H9 (cell line): ENCODE measurements around the gene TCN1. TPM values are rescaled to one million over a fixed set of nuclear protein-coding genes. Genes with fewer than 3 reads are reported as not detected.

Experiments used
- DNase-seq: peaks from one replicate; pipeline ENCODE4 v3.0.0-alpha.2; 2017
- H2AFZ ChIP-seq: one replicate; pipeline ENCODE4 v1.6.1; 2013; ENCODE audit warnings: mild to moderate bottlenecking, low read length, control low read depth, moderate library complexity
- H2AK5ac ChIP-seq: 2 replicates; pipeline ENCODE4 v1.6.1; 2013; ENCODE audit warnings: low read length, control low read depth, mixed read lengths; ENCODE audit not compliant: insufficient read length
- H2BK120ac ChIP-seq: one replicate; pipeline ENCODE4 v1.6.1; 2013; ENCODE audit warnings: low read depth, mild to moderate bottlenecking, low read length, control low read depth, inconsistent platforms; ENCODE audit not compliant: poor library complexity, severe bottlenecking
- H2BK12ac ChIP-seq: 2 replicates; pipeline ENCODE4 v1.6.1; 2013; ENCODE audit warnings: low read length, control low read depth, mixed read lengths, low read depth; ENCODE audit not compliant: insufficient read length
- H2BK15ac ChIP-seq: 2 replicates; pipeline ENCODE4 v1.6.1; 2013; ENCODE audit warnings: low read depth, low read length, control low read depth
- H2BK20ac ChIP-seq: one replicate; pipeline ENCODE4 v1.6.1; 2013; ENCODE audit warnings: low read depth, mild to moderate bottlenecking, low read length, control low read depth, inconsistent platforms; ENCODE audit not compliant: poor library complexity, severe bottlenecking
- H2BK5ac ChIP-seq: 2 replicates; pipeline ENCODE4 v1.6.1; 2013; ENCODE audit warnings: low read length, control low read depth, mixed read lengths; ENCODE audit not compliant: insufficient read length
- H3K14ac ChIP-seq: 2 replicates; pipeline ENCODE4 v1.6.1; 2013; ENCODE audit warnings: low read length, control low read depth; ENCODE audit not compliant: insufficient read depth
- H3K18ac ChIP-seq: 2 replicates; pipeline ENCODE4 v1.6.1; 2013; ENCODE audit warnings: low read depth, mild to moderate bottlenecking, mixed read lengths, low read length, control low read depth; ENCODE audit not compliant: insufficient read length
- H3K23ac ChIP-seq: 2 replicates; pipeline ENCODE4 v1.6.1; 2013; ENCODE audit warnings: low read length, control low read depth, mixed read lengths, low read depth; ENCODE audit not compliant: insufficient read length
- H3K23me2 ChIP-seq: 2 replicates; pipeline ENCODE4 v1.6.1; 2013; ENCODE audit warnings: low read depth, mild to moderate bottlenecking, mixed read lengths, low read length, control low read depth; ENCODE audit not compliant: insufficient read length, poor library complexity, severe bottlenecking
- H3K27ac ChIP-seq: 2 replicates; pipeline ENCODE4 v1.5.1; 2013; ENCODE audit warnings: low read length, control low read depth, mixed read lengths, low read depth; ENCODE audit not compliant: insufficient read length
- H3K27me3 ChIP-seq: 2 replicates; pipeline ENCODE4 v1.6.1; 2013; ENCODE audit warnings: low read length, control low read depth, inconsistent platforms; ENCODE audit not compliant: insufficient read depth
- H3K4ac ChIP-seq: 2 replicates; pipeline ENCODE4 v1.6.1; 2013; ENCODE audit warnings: low read depth, mild to moderate bottlenecking, control low read depth, inconsistent platforms, low read length, moderate library complexity
- H3K4me1 ChIP-seq: 2 replicates; pipeline ENCODE4 v1.6.1; 2013; ENCODE audit warnings: low read length, control low read depth, inconsistent platforms; ENCODE audit not compliant: insufficient read depth
- H3K4me2 ChIP-seq: 2 replicates; pipeline ENCODE4 v1.6.1; 2013; ENCODE audit warnings: low read length, control low read depth, mixed read lengths; ENCODE audit not compliant: insufficient read length, insufficient read depth
- H3K56ac ChIP-seq: 2 replicates; pipeline ENCODE4 v1.6.1; 2013; ENCODE audit warnings: low read depth, mild to moderate bottlenecking, mixed read lengths, low read length, control low read depth; ENCODE audit not compliant: insufficient read length
- H3K79me1 ChIP-seq: 2 replicates; pipeline ENCODE4 v1.6.1; 2013; ENCODE audit warnings: low read depth, mild to moderate bottlenecking, moderate library complexity, low read length, control low read depth, inconsistent platforms; ENCODE audit not compliant: insufficient read depth, poor library complexity, severe bottlenecking
- H3K79me2 ChIP-seq: 2 replicates; pipeline ENCODE4 v1.6.1; 2013; ENCODE audit warnings: low read length, control low read depth, inconsistent platforms; ENCODE audit not compliant: insufficient read depth
- H3K9ac ChIP-seq: 2 replicates; pipeline ENCODE4 v1.6.1; 2013; ENCODE audit warnings: low read length, control low read depth, mixed read lengths; ENCODE audit not compliant: insufficient read length; ENCODE audit errors: extremely low read depth
- H3K9me3 ChIP-seq: one replicate; pipeline ENCODE4 v1.6.1; 2013; ENCODE audit warnings: low read depth, low read length, inconsistent platforms; ENCODE audit not compliant: control insufficient read depth
- H3T11ph ChIP-seq: one replicate; pipeline ENCODE4 v1.6.1; 2013; ENCODE audit warnings: mild to moderate bottlenecking, low read length, control low read depth, inconsistent platforms
- H4K20me1 ChIP-seq: one replicate; pipeline ENCODE4 v1.6.1; 2013; ENCODE audit not compliant: control insufficient read depth, insufficient read length, insufficient read depth
- H4K5ac ChIP-seq: 2 replicates; pipeline ENCODE4 v1.6.1; 2013; ENCODE audit warnings: low read depth, mild to moderate bottlenecking, mixed read lengths, low read length, control low read depth; ENCODE audit not compliant: insufficient read length
- H4K8ac ChIP-seq: replicated peaks from 2 replicates; pipeline ENCODE4 v1.6.1; 2013; ENCODE audit warnings: low read length, control low read depth, mixed read lengths, low read depth; ENCODE audit not compliant: insufficient read length
- H4K91ac ChIP-seq: 2 replicates; pipeline ENCODE4 v1.6.1; 2013; ENCODE audit warnings: low read depth, mild to moderate bottlenecking, moderate library complexity, mixed read lengths, low read length, control low read depth; ENCODE audit not compliant: insufficient read length
- H3K27ac Mint-ChIP-seq, 3 experiments: 2 replicates in 2 of 3; 3 replicates in 1 of 3; pipeline ENCODE4 v1.8.0; 2020 to 2021; ENCODE audit warnings: mixed read lengths in 3 of 3, mild to moderate bottlenecking in 1 of 3, moderate library complexity in 1 of 3
- H3K27me3 Mint-ChIP-seq: 2 replicates; pipeline ENCODE4 v1.8.0; 2021; ENCODE audit warnings: low read depth, mild to moderate bottlenecking, moderate library complexity, mixed read lengths
- H3K36me3 Mint-ChIP-seq, 3 experiments: 2 replicates in 2 of 3; 3 replicates in 1 of 3; pipeline ENCODE4 v1.8.0; 2020 to 2021; ENCODE audit warnings: low read depth in 3 of 3, mixed read lengths in 3 of 3; ENCODE audit not compliant: insufficient read depth in 1 of 3
- H3K4me1 Mint-ChIP-seq, 2 experiments: 2 replicates each; pipeline ENCODE4 v1.8.0; 2020; ENCODE audit warnings: mixed read lengths in 2 of 2
- H3K4me3 Mint-ChIP-seq, 2 experiments: 2 replicates in 1 of 2; 3 replicates in 1 of 2; pipeline ENCODE4 v1.8.0; 2020 to 2021; ENCODE audit warnings: mild to moderate bottlenecking in 2 of 2, mixed read lengths in 2 of 2, moderate library complexity in 1 of 2
- H3K9me3 Mint-ChIP-seq, 2 experiments: 2 replicates in 1 of 2; 3 replicates in 1 of 2; pipeline ENCODE4 v1.8.0; 2020; ENCODE audit warnings: mild to moderate bottlenecking in 2 of 2, mixed read lengths in 2 of 2, moderate library complexity in 1 of 2
- WGBS: extraction: QIAGEN DNeasy Blood & Tissue Kit; methylation state at CpG from one replicate; pipeline ENCODE4 v1.1.7; 2013; ENCODE audit warnings: missing lambda C conversion rate, low lambda C conversion rate, mixed read lengths; ENCODE audit not compliant: insufficient read length; ENCODE audit errors: extremely low coverage; 5-methylcytosine and 5-hydroxymethylcytosine counted together
- total RNA-seq: library from RNA; stranded (reverse); gene quantifications from 2 replicates; pipeline ENCODE4 v1.2.1, GENCODE V29; 2021
- TF ChIP-seq, protein P1 (sequence below): fragments of 200-600 bp; sonication (generic); conservative IDR thresholded peaks from 3 replicates; pipeline ENCODE4 v1.8.0; 2021; ENCODE audit warnings: antibody characterized with exemption, mild to moderate bottlenecking

Gene TCN1
- total RNA-seq, 1 experiment from 2014 or later = not detected

GRCh38 chr11:59857439-59858434 lies 8.6 kb downstream of the TCN1 start:
- Histone ChIP-seq H2BK5ac (no peak overlapping the region), H3K4me2 (no peak overlapping the region), H3K14ac (no peak overlapping the region), H3K9ac (no peak overlapping the region), H2BK20ac (no peak overlapping the region), H2BK12ac (no peak overlapping the region), H3T11ph (no peak overlapping the region), H2AK5ac (peak overlapping the region; percentile 18), H4K91ac (no peak overlapping the region), H3K18ac (no peak overlapping the region), H2BK120ac (no peak overlapping the region), H3K27ac (no peak overlapping the region), H4K20me1 (no peaks in the 10 kb centered on the region), H3K4me1 (peaks cover 3% of the 10 kb centered on the region; the same call in 1 of the 2 replicates), H3K79me2 (no peaks in the 10 kb centered on the region), H3K56ac (no peak overlapping the region), H4K8ac (no peak overlapping the region), H3K27me3 (no peaks in the 10 kb centered on the region), H3K79me1 (no peaks in the 10 kb centered on the region), H2AFZ (no peak overlapping the region), H2BK15ac (no peak overlapping the region), H3K4ac (no peak overlapping the region), H3K9me3 (no peaks in the 10 kb centered on the region), H4K5ac (no peak overlapping the region), H3K23me2 (no peaks in the 10 kb centered on the region), H3K23ac (no peak overlapping the region)
- Mint-ChIP-seq H3K4me1 (peaks cover 8 to 14% of the 10 kb centered on the region in 2 experiments), H3K36me3 (no peaks in the 10 kb centered on the region), H3K27ac (peak overlapping the region; percentile 1 to 21 (median 19); a peak in 2 of 7 replicates), H3K9me3 (no peaks in the 10 kb centered on the region), H3K4me3 (no peak overlapping the region), H3K27me3 (no peaks in the 10 kb centered on the region)
- DNase-seq = no peak
- TF ChIP-seq, protein P1, sequence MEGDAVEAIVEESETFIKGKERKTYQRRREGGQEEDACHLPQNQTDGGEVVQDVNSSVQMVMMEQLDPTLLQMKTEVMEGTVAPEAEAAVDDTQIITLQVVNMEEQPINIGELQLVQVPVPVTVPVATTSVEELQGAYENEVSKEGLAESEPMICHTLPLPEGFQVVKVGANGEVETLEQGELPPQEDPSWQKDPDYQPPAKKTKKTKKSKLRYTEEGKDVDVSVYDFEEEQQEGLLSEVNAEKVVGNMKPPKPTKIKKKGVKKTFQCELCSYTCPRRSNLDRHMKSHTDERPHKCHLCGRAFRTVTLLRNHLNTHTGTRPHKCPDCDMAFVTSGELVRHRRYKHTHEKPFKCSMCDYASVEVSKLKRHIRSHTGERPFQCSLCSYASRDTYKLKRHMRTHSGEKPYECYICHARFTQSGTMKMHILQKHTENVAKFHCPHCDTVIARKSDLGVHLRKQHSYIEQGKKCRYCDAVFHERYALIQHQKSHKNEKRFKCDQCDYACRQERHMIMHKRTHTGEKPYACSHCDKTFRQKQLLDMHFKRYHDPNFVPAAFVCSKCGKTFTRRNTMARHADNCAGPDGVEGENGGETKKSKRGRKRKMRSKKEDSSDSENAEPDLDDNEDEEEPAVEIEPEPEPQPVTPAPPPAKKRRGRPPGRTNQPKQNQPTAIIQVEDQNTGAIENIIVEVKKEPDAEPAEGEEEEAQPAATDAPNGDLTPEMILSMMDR = no peak
- WGBS = no CpG with 5 or more reads among the region's 10 CpGs
